HEK293 (cell line): Measurements from ENCODE around the gene GALNT10.

ENCODE experiments used
- CTCF ChIA-PET: fragments of 350-600 bp; formaldehyde crosslinking; extraction: SDS; loops from one replicate; lab custom pipeline; 2021; ENCODE audit warnings: antibody characterized with exemption; lab: Yijun Ruan, JAX
- POLR2A ChIA-PET: fragments of 300-600 bp; formaldehyde crosslinking; extraction: SDS; loops from one replicate; lab custom pipeline; 2020; ENCODE audit warnings: antibody characterized with exemption, inconsistent platforms; lab: Yijun Ruan, JAX
- H3K27ac ChIP-seq: fragments of 200-500 bp; sonication (Bioruptor generic); 2 replicates; pipeline ENCODE4 v1.5.1; 2014; ENCODE audit warnings: low read depth, low read length, control low read depth, inconsistent platforms; ENCODE audit errors: extremely low read depth
- H3K36me3 ChIP-seq, 2 experiments: fragments of 200-500 bp in 1 of 2; sonication (Bioruptor generic) in 1 of 2; 1 replicate in 1 of 2; 2 replicates in 1 of 2; pipeline ENCODE4 v1.5.1; 2014 to 2017; ENCODE audit warnings: inconsistent platforms in 2 of 2, low read length in 2 of 2; ENCODE audit not compliant: control insufficient read depth in 2 of 2, insufficient read depth in 1 of 2
- H3K4me1 ChIP-seq: fragments of 200-500 bp; sonication (Bioruptor generic); 2 replicates; pipeline ENCODE4 v1.5.1; 2014; ENCODE audit warnings: mild to moderate bottlenecking, low read length, inconsistent platforms; ENCODE audit not compliant: control insufficient read depth, insufficient read depth
- H3K4me3 ChIP-seq: 2 replicates; pipeline ENCODE4 v1.5.1; 2011; ENCODE audit warnings: low read depth, mild to moderate bottlenecking, control low read depth, low read length, moderate library complexity
- H3K9me3 ChIP-seq: fragments of 200-500 bp; sonication (Bioruptor generic); 2 replicates; pipeline ENCODE4 v1.5.1; 2014; ENCODE audit warnings: low read depth, low read length, inconsistent platforms; ENCODE audit not compliant: control insufficient read depth, insufficient read depth
- BCL11A ChIP-seq: fragments of 450-650 bp; formaldehyde crosslinking; IDR thresholded peaks from 2 replicates; pipeline ENCODE4 v1.5.1; 2016; ENCODE audit warnings: low read depth, missing biosample characterization, missing genetic modification characterization
- GLIS1 ChIP-seq: fragments of 450-650 bp; formaldehyde crosslinking; IDR thresholded peaks from 2 replicates; pipeline ENCODE4 v1.5.1; 2016; ENCODE audit warnings: missing biosample characterization, missing genetic modification characterization
- KLF1 ChIP-seq: fragments of 450-650 bp; formaldehyde crosslinking; IDR thresholded peaks from 2 replicates; pipeline ENCODE4 v1.5.1; 2016; ENCODE audit warnings: missing biosample characterization, missing genetic modification characterization
- KLF17 ChIP-seq: fragments of 450-650 bp; formaldehyde crosslinking; IDR thresholded peaks from 2 replicates; pipeline ENCODE4 v1.5.1; 2016; ENCODE audit warnings: missing biosample characterization, missing genetic modification characterization
- KLF8 ChIP-seq: fragments of 450-650 bp; formaldehyde crosslinking; IDR thresholded peaks from 2 replicates; pipeline ENCODE4 v1.5.1; 2016; ENCODE audit warnings: missing biosample characterization, missing genetic modification characterization
- KLF9 ChIP-seq: fragments of 450-650 bp; formaldehyde crosslinking; IDR thresholded peaks from 2 replicates; pipeline ENCODE4 v1.5.1; 2016; ENCODE audit warnings: missing biosample characterization, missing genetic modification characterization, low read depth
- PBX3 ChIP-seq: sonication (generic); formaldehyde crosslinking; IDR thresholded peaks from 2 replicates; pipeline ENCODE4 v1.8.1; 2022; ENCODE audit warnings: mild to moderate bottlenecking, moderate library complexity, missing genetic modification reagents
- ZBTB11 ChIP-seq: fragments of 450-650 bp; formaldehyde crosslinking; conservative IDR thresholded peaks from 2 replicates; pipeline ENCODE4 v1.5.1; 2016; ENCODE audit warnings: low read depth, missing biosample characterization, missing genetic modification characterization
- ZBTB17 ChIP-seq: fragments of 450-650 bp; formaldehyde crosslinking; IDR thresholded peaks from 2 replicates; pipeline ENCODE4 v1.5.1; 2016; ENCODE audit warnings: missing biosample characterization, missing genetic modification characterization
- ZBTB26 ChIP-seq: fragments of 450-650 bp; formaldehyde crosslinking; optimal IDR thresholded peaks from 2 replicates; pipeline ENCODE3; 2016; ENCODE audit warnings: missing biosample characterization, mild to moderate bottlenecking, missing genetic modification characterization
- ZEB2 ChIP-seq: fragments of 450-650 bp; formaldehyde crosslinking; IDR thresholded peaks from 2 replicates; pipeline ENCODE4 v1.5.1; 2016; ENCODE audit warnings: missing biosample characterization, missing genetic modification characterization
- ZNF146 ChIP-seq: fragments of 450-650 bp; formaldehyde crosslinking; IDR thresholded peaks from 2 replicates; pipeline ENCODE4 v1.5.1; 2016; ENCODE audit warnings: missing biosample characterization, missing genetic modification characterization
- ZNF239 ChIP-seq: fragments of 450-650 bp; formaldehyde crosslinking; IDR thresholded peaks from 2 replicates; pipeline ENCODE4 v1.5.1; 2016; ENCODE audit warnings: missing biosample characterization, missing genetic modification characterization
- ZNF529 ChIP-seq: fragments of 450-650 bp; formaldehyde crosslinking; IDR thresholded peaks from 2 replicates; pipeline ENCODE4 v1.5.1; 2017; ENCODE audit warnings: missing genetic modification characterization, missing biosample characterization; ENCODE audit not compliant: insufficient replicate concordance
- ZNF544 ChIP-seq: fragments of 450-650 bp; formaldehyde crosslinking; IDR thresholded peaks from 2 replicates; pipeline ENCODE4 v1.5.0; 2017; ENCODE audit warnings: missing biosample characterization, missing genetic modification characterization
- ZNF596 ChIP-seq: fragments of 450-650 bp; IDR thresholded peaks from 2 replicates; pipeline ENCODE4 v1.5.0; 2018; ENCODE audit warnings: missing biosample characterization, mild to moderate bottlenecking, missing genetic modification characterization, moderate library complexity
- ZNF660 ChIP-seq: fragments of 450-650 bp; IDR thresholded peaks from 2 replicates; pipeline ENCODE4 v1.5.1; 2018; ENCODE audit warnings: missing biosample characterization, mild to moderate bottlenecking, missing genetic modification characterization
- ZNF692 ChIP-seq: fragments of 450-650 bp; formaldehyde crosslinking; IDR thresholded peaks from 2 replicates; pipeline ENCODE4 v1.5.1; 2016; ENCODE audit warnings: missing biosample characterization, missing genetic modification characterization
- ZNF707 ChIP-seq: fragments of 450-650 bp; formaldehyde crosslinking; IDR thresholded peaks from 2 replicates; pipeline ENCODE4 v1.5.1; 2016; ENCODE audit warnings: missing biosample characterization, missing genetic modification characterization
- ZNF76 ChIP-seq: fragments of 450-650 bp; formaldehyde crosslinking; IDR thresholded peaks from 2 replicates; pipeline ENCODE4; 2016; ENCODE audit warnings: low read depth, missing biosample characterization, missing genetic modification characterization, borderline replicate concordance
- ZNF777 ChIP-seq: fragments of 450-650 bp; formaldehyde crosslinking; IDR thresholded peaks from 2 replicates; pipeline ENCODE4 v1.5.1; 2017; ENCODE audit warnings: missing biosample characterization, missing genetic modification characterization, borderline replicate concordance
- ZSCAN5A ChIP-seq: fragments of 450-650 bp; formaldehyde crosslinking; IDR thresholded peaks from 2 replicates; pipeline ENCODE4 v1.5.1; 2016; ENCODE audit warnings: missing biosample characterization, missing genetic modification characterization
- ZXDB ChIP-seq: fragments of 450-650 bp; formaldehyde crosslinking; IDR thresholded peaks from 2 replicates; pipeline ENCODE4 v1.5.1; 2016; ENCODE audit warnings: missing biosample characterization, missing genetic modification characterization
- TF ChIP-seq, protein P1 (sequence below): fragments of 450-650 bp; formaldehyde crosslinking; IDR thresholded peaks from 2 replicates; pipeline ENCODE4 v1.5.1; 2017; ENCODE audit warnings: missing biosample characterization, missing genetic modification characterization

Gene GALNT10

DNA sequence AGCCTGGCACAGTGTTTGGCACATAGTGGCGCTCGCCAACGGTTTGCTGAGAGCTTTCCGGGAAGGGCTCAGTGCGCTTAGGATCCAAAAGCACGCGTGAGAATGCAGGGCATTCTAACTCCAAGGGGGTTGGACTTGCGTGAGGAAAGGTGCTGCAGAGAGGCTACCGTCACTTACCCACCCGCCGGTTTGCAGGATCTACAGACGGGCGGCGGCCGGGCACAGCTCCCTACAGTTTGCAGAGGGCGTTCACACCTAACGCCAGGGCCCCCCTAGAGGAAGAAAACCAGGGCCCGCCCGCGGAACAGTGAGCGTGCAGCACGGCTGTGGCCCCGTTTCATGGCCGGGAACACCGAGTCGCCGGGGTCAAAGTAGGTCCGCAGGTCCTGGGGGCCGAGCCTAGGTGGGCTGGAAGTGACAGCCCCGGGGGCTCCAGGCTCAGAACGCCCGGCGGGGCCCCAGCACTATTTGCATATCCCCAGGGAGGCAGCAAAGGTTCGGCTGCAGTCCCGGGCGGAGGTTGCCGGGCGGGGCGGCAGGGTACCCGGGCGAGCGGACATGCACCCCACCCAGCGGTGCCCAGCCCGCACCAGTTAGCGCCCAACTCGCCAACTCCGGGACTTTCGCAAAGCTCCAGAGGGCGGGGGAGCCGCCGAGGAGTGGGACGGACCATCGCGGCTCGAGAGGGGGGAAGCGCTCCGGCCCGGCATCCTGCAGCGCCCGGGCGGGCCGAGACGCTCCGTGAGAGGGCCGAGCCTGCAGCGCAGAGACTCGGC, 526 bp upstream of the GALNT10 start:
- peaks cover 7% of the 10 kb centered on the region; the same call in 1 of the 2 replicates for H3K4me1 ChIP-seq
- no peaks in the 10 kb centered on the region for H3K9me3 ChIP-seq
- H3K27ac ChIP-seq: peak overlapping the region; percentile 60; the same call in 1 of the 2 replicates
- peak overlapping the region; percentile 65 for H3K4me3 ChIP-seq
- no peaks in the 10 kb centered on the region for H3K36me3 ChIP-seq
- ChIA-PET POLR2A (interaction anchor here (0.5 to 2.1 kb wide), 16 partner anchors 9 to 1144 kb away, joined by 3 to 10 read pairs (median 3); partner anchors contain the start of genes FAM114A2, HAND1 and MFAP3), CTCF (interaction anchor here (0.6 to 3.8 kb wide), 8 partner anchors 11 to 715 kb away, joined by 3 to 16 read pairs (median 3); no protein-coding TSS in a partner anchor)
- peak; percentile 78 for TF ChIP-seq ZBTB17 (tag by site-specific recombination)
- TF ChIP-seq ZNF777: 0 out of 2 replicates have a peak, but pooled peaks have one; percentile 52
- 0 out of 2 replicates have a peak, but pooled peaks have one; percentile 15 for TF ChIP-seq ZNF660 (tag by site-specific recombination)
- TF ChIP-seq KLF17 (tag by site-specific recombination): peak; percentile 80; the same call in 1 of the 2 replicates
- no peak for TF ChIP-seq ZNF529
- no peak for TF ChIP-seq ZNF707 (tag by site-specific recombination)
- no peak for TF ChIP-seq ZSCAN5A (tag by site-specific recombination)
- TF ChIP-seq ZBTB26 (tag by site-specific recombination): peak; percentile 75
- TF ChIP-seq ZBTB11 (tag by site-specific recombination): peak; percentile 79
- no peak for TF ChIP-seq ZNF544 (tag by site-specific recombination)
- TF ChIP-seq KLF9 (tag by site-specific recombination): peak; percentile 31
- 0 out of 2 replicates have a peak, but pooled peaks have one; percentile 17 for TF ChIP-seq PBX3
- TF ChIP-seq GLIS1 (tag by site-specific recombination): peak; percentile 69
- TF ChIP-seq ZNF692 (tag by site-specific recombination): peak; percentile 62
- TF ChIP-seq ZXDB (tag by site-specific recombination): peak; percentile 63; the same call in 1 of the 2 replicates
- TF ChIP-seq KLF8: peak; percentile 66
- no peak for TF ChIP-seq ZNF146
- TF ChIP-seq ZNF239 (tag by site-specific recombination): no peak
- TF ChIP-seq ZEB2: peak; percentile 79
- TF ChIP-seq, protein P1, sequence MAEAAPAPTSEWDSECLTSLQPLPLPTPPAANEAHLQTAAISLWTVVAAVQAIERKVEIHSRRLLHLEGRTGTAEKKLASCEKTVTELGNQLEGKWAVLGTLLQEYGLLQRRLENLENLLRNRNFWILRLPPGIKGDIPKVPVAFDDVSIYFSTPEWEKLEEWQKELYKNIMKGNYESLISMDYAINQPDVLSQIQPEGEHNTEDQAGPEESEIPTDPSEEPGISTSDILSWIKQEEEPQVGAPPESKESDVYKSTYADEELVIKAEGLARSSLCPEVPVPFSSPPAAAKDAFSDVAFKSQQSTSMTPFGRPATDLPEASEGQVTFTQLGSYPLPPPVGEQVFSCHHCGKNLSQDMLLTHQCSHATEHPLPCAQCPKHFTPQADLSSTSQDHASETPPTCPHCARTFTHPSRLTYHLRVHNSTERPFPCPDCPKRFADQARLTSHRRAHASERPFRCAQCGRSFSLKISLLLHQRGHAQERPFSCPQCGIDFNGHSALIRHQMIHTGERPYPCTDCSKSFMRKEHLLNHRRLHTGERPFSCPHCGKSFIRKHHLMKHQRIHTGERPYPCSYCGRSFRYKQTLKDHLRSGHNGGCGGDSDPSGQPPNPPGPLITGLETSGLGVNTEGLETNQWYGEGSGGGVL (tag by site-specific recombination): 0 out of 2 replicates have a peak, but pooled peaks have one; percentile 31
- peak; percentile 58; the same call in 1 of the 2 replicates for TF ChIP-seq BCL11A (tag by site-specific recombination)
- 0 out of 2 replicates have a peak, but pooled peaks have one; percentile 40 for TF ChIP-seq ZNF76 (tag by site-specific recombination)
- no peak for TF ChIP-seq ZNF596 (tag by site-specific recombination)
- TF ChIP-seq KLF1 (tag by site-specific recombination): peak; percentile 97
